Endothelial cell of umbilical vein (primary cell): ENCODE results near the gene PMFBP1. TPM values are rescaled to one million over a fixed set of nuclear protein-coding genes. Genes with fewer than 3 reads are reported as not detected.

Experiments
- BruUV-seq: library from RNA; stranded (reverse); fragments of 400-500 nt; replicated peaks from 2 replicates; lab custom pipeline; 2021; lab: Mats Ljungman, UMichigan
- CTCF ChIA-PET: fragments of 300-600, 350-600 bp; sonication (Branson Sonifier 250); formaldehyde crosslinking; loops from one replicate; lab custom pipeline; 2021; ENCODE audit warnings: antibody characterized with exemption, inconsistent platforms; lab: Charles Lee
- POLR2A ChIA-PET: fragments of 300-600, 350-600 bp; sonication (Branson Sonifier 250); formaldehyde crosslinking; loops from one replicate; lab custom pipeline; 2021; ENCODE audit warnings: antibody characterized with exemption, inconsistent platforms; lab: Charles Lee
- DNase-seq: peaks from one replicate; pipeline ENCODE4 v3.0.0-alpha.2; 2011; ENCODE audit warnings: low read depth, low spot score
- FAIRE-seq: peaks from 2 replicates; lab custom pipeline; 2011; peaks lifted over from hg19 to GRCh38; lab: Jason Lieb, UNC
- H2AFZ ChIP-seq: 2 replicates; pipeline ENCODE4 v1.6.0; 2012; ENCODE audit warnings: low read depth, low read length, control low read depth, inconsistent platforms
- H3K27ac ChIP-seq: 2 replicates; pipeline ENCODE4 v1.5.1; 2011; ENCODE audit warnings: low read depth, mild to moderate bottlenecking, control low read depth, low read length, moderate library complexity; ENCODE audit not compliant: insufficient read depth
- H3K27me3 ChIP-seq, 2 experiments: 2 replicates each; pipeline versions ENCODE4 v1.6.0 to v1.6.1; 2011; ENCODE audit warnings: low read length in 2 of 2, mixed read lengths in 1 of 2; ENCODE audit not compliant: control insufficient read depth in 2 of 2, insufficient read depth in 2 of 2
- H3K36me3 ChIP-seq, 2 experiments: 2 replicates in 1 of 2; 3 replicates in 1 of 2; pipeline ENCODE4 v1.5.1; 2011; ENCODE audit warnings: low read length in 2 of 2, mild to moderate bottlenecking in 1 of 2, moderate library complexity in 1 of 2; ENCODE audit not compliant: control insufficient read depth in 2 of 2, insufficient read depth in 2 of 2; ENCODE audit errors: extremely low read depth in 1 of 2
- H3K4me1 ChIP-seq: 3 replicates; pipeline ENCODE4 v1.5.1; 2011; ENCODE audit warnings: mild to moderate bottlenecking, low read length; ENCODE audit not compliant: control insufficient read depth, insufficient read depth; ENCODE audit errors: extremely low read depth
- H3K4me2 ChIP-seq: 2 replicates; pipeline ENCODE4 v1.6.1; 2011; ENCODE audit warnings: low read length, control low read depth, mixed read lengths; ENCODE audit not compliant: insufficient read depth
- H3K4me3 ChIP-seq, 3 experiments: fragments of 200-600 bp in 1 of 3; sonication (generic), shearing (Covaris generic) in 1 of 3; replicated peaks in 1 of 3; 2 replicates each; pipeline ENCODE4 v1.5.1; 2011 to 2016; ENCODE audit warnings: control low read depth in 3 of 3, low read length in 3 of 3, mild to moderate bottlenecking in 2 of 3, inconsistent platforms in 1 of 3, low read depth in 1 of 3, moderate library complexity in 1 of 3; ENCODE audit not compliant: insufficient read depth in 1 of 3
- H3K79me2 ChIP-seq: 2 replicates; pipeline ENCODE4 v1.6.0; 2012; ENCODE audit warnings: low read length, inconsistent platforms; ENCODE audit not compliant: control insufficient read depth, insufficient read depth
- H3K9ac ChIP-seq: replicated peaks from 2 replicates; pipeline ENCODE3; 2011; ENCODE audit warnings: low read length, control low read depth; ENCODE audit not compliant: insufficient read depth; ENCODE audit errors: extremely low read depth
- H3K9me1 ChIP-seq: replicated peaks from 3 replicates; pipeline ENCODE4 v1.6.0; 2011; ENCODE audit warnings: mild to moderate bottlenecking, low read length; ENCODE audit not compliant: control insufficient read depth, insufficient read depth; ENCODE audit errors: extremely low read depth
- H3K9me3 ChIP-seq: replicated peaks from 2 replicates; pipeline ENCODE4 v1.5.1; 2012; ENCODE audit warnings: low read length, inconsistent platforms; ENCODE audit not compliant: control insufficient read depth, insufficient read depth
- H4K20me1 ChIP-seq: replicated peaks from 2 replicates; pipeline ENCODE3; 2011; ENCODE audit warnings: mild to moderate bottlenecking, low read length; ENCODE audit not compliant: control insufficient read depth, insufficient read depth; ENCODE audit errors: extremely low read depth
- EZH2 ChIP-seq: IDR thresholded peaks from 2 replicates; pipeline ENCODE4 v1.6.1; 2012; ENCODE audit warnings: borderline replicate concordance, low read depth, mild to moderate bottlenecking, moderate library complexity, low read length, inconsistent platforms; ENCODE audit not compliant: severe bottlenecking
- FOS ChIP-seq: IDR thresholded peaks from 2 replicates; pipeline ENCODE4 v1.6.1; 2011; ENCODE audit warnings: mild to moderate bottlenecking, low read length, moderate library complexity, borderline replicate concordance; ENCODE audit not compliant: insufficient read depth
- GATA2 ChIP-seq: IDR thresholded peaks from 2 replicates; pipeline ENCODE4 v1.7.0; 2011; ENCODE audit warnings: low read depth, mild to moderate bottlenecking, moderate library complexity, mixed read lengths, low read length; ENCODE audit not compliant: insufficient read length, insufficient read depth
- JUN ChIP-seq: IDR thresholded peaks from 2 replicates; pipeline ENCODE4 v1.6.1; 2011; ENCODE audit warnings: borderline replicate concordance, low read depth; ENCODE audit not compliant: insufficient read length, insufficient read depth
- MYC ChIP-seq: IDR thresholded peaks from one replicate; pipeline ENCODE4 v1.6.1; 2011; ENCODE audit warnings: mild to moderate bottlenecking, low read depth, low read length
- POLR2A ChIP-seq: IDR thresholded peaks from 2 replicates; pipeline ENCODE4 v1.6.1; 2012; ENCODE audit warnings: low read depth, mild to moderate bottlenecking, control low read depth, low read length
- POLR2AphosphoS5 ChIP-seq: IDR thresholded peaks from 2 replicates; pipeline ENCODE4 v1.6.1; 2012; ENCODE audit warnings: low read depth, mild to moderate bottlenecking, control low read depth, low read length, moderate library complexity; ENCODE audit not compliant: insufficient read depth
- dilution Hi-C: fragments of 300-500 bp; cut with MboI; formaldehyde crosslinking; loops from one replicate; pipeline ENCODE4 v1.15.0; 2019; ENCODE audit warnings: low sequenced_read_pairs; ENCODE audit not compliant: extremely low pct_ligation_motif_present
- intact Hi-C: fragments of 100-400 bp; cut with micrococcal nuclease; formaldehyde crosslinking; loops from one replicate; pipeline ENCODE4 v1.10.0; 2022
- polyA plus RNA-seq, 4 experiments: library from polyadenylated mRNA; depleted of rRNA in 3 of 4; stranded (reverse) in 3 of 4; unstranded in 1 of 4; fragments of >200 nt; gene quantifications; 2 replicates each; pipeline versions ENCODE4 v1.2.1 to v1.2.3, GENCODE V29; 2011 to 2012; ENCODE audit warnings: missing spikeins in 1 of 4
- total RNA-seq: library from RNA; stranded (reverse); gene quantifications from 2 replicates; pipeline ENCODE4 v1.2.3, GENCODE V29; 2021
- TF ChIP-seq, protein P1 (sequence below), 2 donors: IDR thresholded peaks; 1 replicate in 1 of 2; 2 replicates in 1 of 2; pipeline ENCODE4 v1.5.1; 2011; ENCODE audit warnings: low read length in 2 of 2, mild to moderate bottlenecking in 2 of 2, moderate library complexity in 2 of 2, control low read depth in 1 of 2, inconsistent platforms in 1 of 2, low read depth in 1 of 2; ENCODE audit not compliant: insufficient read depth in 1 of 2; ENCODE audit errors: extremely low read depth in 1 of 2
- TF ChIP-seq, protein P2 (sequence below): IDR thresholded peaks from 2 replicates; pipeline ENCODE4 v1.6.1; 2011; ENCODE audit not compliant: insufficient read depth, insufficient read length

The PMFBP1 gene
- total and polyA plus RNA-seq, 2 donors (not counting 3 experiments of a cell fraction or from before 2014, with no cell fraction given), result 0.12 to 0.42 TPM

DNA sequence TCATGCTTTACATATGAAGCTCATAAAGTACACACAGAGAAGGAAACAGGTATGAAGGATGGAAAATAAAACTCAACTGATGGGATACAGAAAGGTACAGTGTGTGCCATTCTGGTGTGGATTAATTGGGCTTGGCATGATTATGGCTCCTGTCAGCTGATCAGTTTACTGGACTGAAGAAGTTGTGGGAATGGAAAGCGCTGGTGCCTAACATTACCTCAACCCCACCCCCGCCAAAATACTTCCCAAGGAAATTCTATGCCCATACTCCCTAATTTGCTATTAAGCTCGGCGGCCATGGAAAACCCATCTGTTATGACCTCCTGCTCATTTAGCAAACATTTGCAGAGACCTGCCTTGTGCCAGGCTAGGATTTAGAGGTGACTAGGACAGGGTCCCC lies 16.6 kb upstream of the PMFBP1 start:
- no peak overlapping the region for H3K9ac ChIP-seq
- no peak overlapping the region for H3K4me3 ChIP-seq
- no peaks in the 10 kb centered on the region for H3K27me3 ChIP-seq
- dilution Hi-C loops, result no loop called here
- intact Hi-C loops, result no loop called here
- no TSS peak for BruUV-seq
- H3K27ac ChIP-seq, result no peak overlapping the region
- FAIRE-seq (no peak), DNase-seq (no peak)
- H3K79me2 ChIP-seq, result no peaks in the 10 kb centered on the region
- no peak overlapping the region for H2AFZ ChIP-seq
- no peaks in the 10 kb centered on the region for H3K9me3 ChIP-seq
- ChIA-PET CTCF (interaction anchor here (1.7 kb wide), 1 partner anchor 17 kb away, joined by 5 read pairs; the partner anchor contains the start of gene PMFBP1), POLR2A (no interaction called here)
- no peak overlapping the region for H3K4me2 ChIP-seq
- H3K9me1 ChIP-seq, result no peaks in the 10 kb centered on the region
- H3K36me3 ChIP-seq, result no peaks in the 10 kb centered on the region
- H4K20me1 ChIP-seq, result no peaks in the 10 kb centered on the region
- TF ChIP-seq FOS, result no peak
- no peak for TF ChIP-seq GATA2
- TF ChIP-seq EZH2, result no peak
- no peak for TF ChIP-seq MYC
- TF ChIP-seq, protein P1, sequence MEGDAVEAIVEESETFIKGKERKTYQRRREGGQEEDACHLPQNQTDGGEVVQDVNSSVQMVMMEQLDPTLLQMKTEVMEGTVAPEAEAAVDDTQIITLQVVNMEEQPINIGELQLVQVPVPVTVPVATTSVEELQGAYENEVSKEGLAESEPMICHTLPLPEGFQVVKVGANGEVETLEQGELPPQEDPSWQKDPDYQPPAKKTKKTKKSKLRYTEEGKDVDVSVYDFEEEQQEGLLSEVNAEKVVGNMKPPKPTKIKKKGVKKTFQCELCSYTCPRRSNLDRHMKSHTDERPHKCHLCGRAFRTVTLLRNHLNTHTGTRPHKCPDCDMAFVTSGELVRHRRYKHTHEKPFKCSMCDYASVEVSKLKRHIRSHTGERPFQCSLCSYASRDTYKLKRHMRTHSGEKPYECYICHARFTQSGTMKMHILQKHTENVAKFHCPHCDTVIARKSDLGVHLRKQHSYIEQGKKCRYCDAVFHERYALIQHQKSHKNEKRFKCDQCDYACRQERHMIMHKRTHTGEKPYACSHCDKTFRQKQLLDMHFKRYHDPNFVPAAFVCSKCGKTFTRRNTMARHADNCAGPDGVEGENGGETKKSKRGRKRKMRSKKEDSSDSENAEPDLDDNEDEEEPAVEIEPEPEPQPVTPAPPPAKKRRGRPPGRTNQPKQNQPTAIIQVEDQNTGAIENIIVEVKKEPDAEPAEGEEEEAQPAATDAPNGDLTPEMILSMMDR (IDR thresholded peaks at IDR 0.05; ENCODE audit: extremely low read depth in 1 of 2, insufficient read depth in 1 of 2, low read depth in 1 of 2, low read length in 2 of 2), result no peak
- TF ChIP-seq POLR2A, result no peak
- no peak for TF ChIP-seq POLR2AphosphoS5
- TF ChIP-seq JUN, result no peak
- TF ChIP-seq, protein P2, sequence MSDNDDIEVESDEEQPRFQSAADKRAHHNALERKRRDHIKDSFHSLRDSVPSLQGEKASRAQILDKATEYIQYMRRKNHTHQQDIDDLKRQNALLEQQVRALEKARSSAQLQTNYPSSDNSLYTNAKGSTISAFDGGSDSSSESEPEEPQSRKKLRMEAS, result no peak
- no peaks in the 10 kb centered on the region for H3K4me1 ChIP-seq
